GM19035 (cell line): ENCODE measurements around the gene SMYD5.

ENCODE experiments used
- ATAC-seq: cut with Tn5 transposase; IDR thresholded peaks from one replicate; pipeline ENCODE4 v1.9.1; 2021; ENCODE audit not compliant: unreplicated experiment

SMYD5 gene

GRCh38 chr2:73237168-73237567 lies 23.1 kb downstream of the SMYD5 start:
- no peak for ATAC-seq

GRCh38 chr2:73238149-73238548 lies 24.1 kb downstream of the SMYD5 start:
- no peak for ATAC-seq

GRCh38 chr2:73238976-73239375 lies 24.9 kb downstream of the SMYD5 start:
- ATAC-seq = no peak

GRCh38 chr2:73239776-73240175 lies 25.7 kb downstream of the SMYD5 start:
- no peak for ATAC-seq

- ATAC-seq = no peak
These were observed 30.0 kb downstream of the SMYD5 start for GRCh38 chr2:73243884-73244570.

- ATAC-seq = no peak
These were observed 30.5 kb downstream of the SMYD5 start for GRCh38 chr2:73244580-73244979.

GRCh38 chr2:73246850-73247249 lies 32.8 kb downstream of the SMYD5 start:
- no peak for ATAC-seq

GRCh38 chr2:73249636-73250035 lies 35.6 kb downstream of the SMYD5 start:
- ATAC-seq = no peak

- ATAC-seq = no peak
These were observed 37.1 kb downstream of the SMYD5 start for GRCh38 chr2:73250872-73251846.

- no peak for ATAC-seq
These were observed 38.4 kb downstream of the SMYD5 start for GRCh38 chr2:73252238-73253027.

- ATAC-seq = no peak
These were observed 39.4 kb downstream of the SMYD5 start for GRCh38 chr2:73253400-73253799.

- ATAC-seq = no peak
These were observed 39.9 kb downstream of the SMYD5 start for GRCh38 chr2:73253901-73254300.

GRCh38 chr2:73254343-73255006 lies 40.4 kb downstream of the SMYD5 start:
- ATAC-seq = no peak

- ATAC-seq = no peak
These were observed 41.1 kb downstream of the SMYD5 start for GRCh38 chr2:73255007-73255644.

GRCh38 chr2:73255907-73256617 lies 42.0 kb downstream of the SMYD5 start:
- no peak for ATAC-seq

- ATAC-seq = no peak
These were observed 42.5 kb downstream of the SMYD5 start for GRCh38 chr2:73256618-73256922.

- ATAC-seq = no peak
These were observed 43.0 kb downstream of the SMYD5 start for GRCh38 chr2:73257021-73257420.

- no peak for ATAC-seq
These were observed 43.5 kb downstream of the SMYD5 start for GRCh38 chr2:73257425-73258125.

- no peak for ATAC-seq
These were observed 44.3 kb downstream of the SMYD5 start for GRCh38 chr2:73258186-73258912.
